Muscle of back (tissue), 13 donors: ENCODE measurements around the gene GHR. TPM values are rescaled to one million over a fixed set of nuclear protein-coding genes. Genes with fewer than 3 reads are reported as not detected.

Source experiments
- DNase-seq, 3 donors: peaks; one replicate each; pipeline versions ENCODE4 v3.0.0 to v3.0.0-alpha.2; 2013
- long read RNA-seq, 9 donors: transcript quantifications; one replicate each; lab custom pipeline, GENCODE V29; 2026
- polyA plus RNA-seq, 10 donors: library from polyadenylated mRNA; unstranded; fragments of 120-200 nt; gene quantifications; one replicate each; pipeline ENCODE4 v1.2.1, GENCODE V29; 2013; ENCODE audit not compliant: insufficient read length in 10 of 10

The GHR gene
- polyA plus RNA-seq, result 10 to 100 TPM; 14.9 to 28.1 (median 18.0) TPM
- long read RNA-seq, donor 1, full-length matches to known transcripts, result 1 of 1 reads
- long read RNA-seq, donor 1, partial matches to known transcripts, result 0 of 1 reads
- long read RNA-seq, donor 1, other reads (novel, unspliced or antisense), result 0 of 1 reads
- long read RNA-seq, donor 2, result 0 reads
- long read RNA-seq, donor 3, result 0 reads
- long read RNA-seq, donor 4, full-length matches to known transcripts, result 1 of 11 reads
- long read RNA-seq, donor 4, partial matches to known transcripts, result 10 of 11 reads
- long read RNA-seq, donor 4, other reads (novel, unspliced or antisense), result 0 of 11 reads
- long read RNA-seq, donor 5, partial matches to known transcripts, result 7 of 7 reads
- long read RNA-seq, donor 5, other reads (novel, unspliced or antisense), result 0 of 7 reads
- long read RNA-seq, donor 6, full-length matches to known transcripts, result 1 of 1 reads
- long read RNA-seq, donor 6, partial matches to known transcripts, result 0 of 1 reads
- long read RNA-seq, donor 6, other reads (novel, unspliced or antisense), result 0 of 1 reads
- long read RNA-seq, donor 7, partial matches to known transcripts, result 6 of 6 reads
- long read RNA-seq, donor 7, other reads (novel, unspliced or antisense), result 0 of 6 reads
- long read RNA-seq, donor 8, full-length matches to known transcripts, result 2 of 15 reads
- long read RNA-seq, donor 8, partial matches to known transcripts, result 13 of 15 reads
- long read RNA-seq, donor 8, other reads (novel, unspliced or antisense), result 0 of 15 reads
- long read RNA-seq, donor 9, result 0 reads

GRCh38 chr5:42423285-42424165 lies at the start of gene GHR:
GHR (plus strand) TSS chr5:42423439; CDS start chr5:42565875, 142,436 bp downstream.
- peak; percentile 89 to 96 (median 91) for DNase-seq

- no peak for DNase-seq
Measured at GRCh38 chr5:42374679-42375273, 48.5 kb upstream of the GHR start.

- DNase-seq, result no peak
Measured at GRCh38 chr5:42377496-42377895, 45.7 kb upstream of the GHR start.

- no peak for DNase-seq
Measured at GRCh38 chr5:42381973-42382372, 41.3 kb upstream of the GHR start.

- DNase-seq, result no peak
Measured at GRCh38 chr5:42387563-42387962, 35.7 kb upstream of the GHR start.

- no peak for DNase-seq
Measured at GRCh38 chr5:42390115-42390514, 33.1 kb upstream of the GHR start.

GRCh38 chr5:42392917-42393316 lies 30.3 kb upstream of the GHR start:
- DNase-seq, result no peak

GRCh38 chr5:42396111-42396510 lies 27.1 kb upstream of the GHR start:
- DNase-seq, result no peak

GRCh38 chr5:42397267-42397666 lies 26.0 kb upstream of the GHR start:
- DNase-seq, result no peak

GRCh38 chr5:42399702-42400101 lies 23.5 kb upstream of the GHR start:
- DNase-seq, result no peak

- DNase-seq, result no peak
Measured at GRCh38 chr5:42400474-42400873, 22.8 kb upstream of the GHR start.

- no peak for DNase-seq
Measured at GRCh38 chr5:42403236-42403635, 20.0 kb upstream of the GHR start.

GRCh38 chr5:42404366-42404765 lies 18.9 kb upstream of the GHR start:
- no peak for DNase-seq

GRCh38 chr5:42419294-42419693 lies 3.9 kb upstream of the GHR start:
- no peak for DNase-seq

- peak in 1 of 3 donors; percentile 8 for DNase-seq
Measured at GRCh38 chr5:42422656-42423280, 471 bp upstream of the GHR start.

GRCh38 chr5:42426016-42426415 lies 2.8 kb downstream of the GHR start:
- peak; percentile 24 to 76 (median 34) for DNase-seq

- no peak for DNase-seq
Measured at GRCh38 chr5:42429694-42430093, 6.5 kb downstream of the GHR start.

- no peak for DNase-seq
Measured at GRCh38 chr5:42434047-42434724, 10.9 kb downstream of the GHR start.

- peak in 2 of 3 donors; percentile 8 to 47 for DNase-seq
Measured at GRCh38 chr5:42436051-42436450, 12.8 kb downstream of the GHR start.

GRCh38 chr5:42454216-42454995 lies 31.2 kb downstream of the GHR start:
- no peak for DNase-seq
